ENCODE data around the gene ZHX3. TPM values are rescaled to one million over a fixed set of nuclear protein-coding genes. Genes with fewer than 3 reads are reported as not detected.

Gene ZHX3
- total and polyA plus RNA-seq, 9 of the 15 experiments (the other 6 are each of a cell fraction or from before 2014, with no cell fraction given), result 0.80 to 14.6 (median 4.9) TPM

- Histone ChIP-seq H3K4me2 (ENCODE audit: insufficient read depth, low read length) (no peak overlapping the region), H2AFZ (ENCODE audit: low read depth, low read length) (no peak overlapping the region), H3K4me1 (replicated peaks in 1 of 2; ENCODE audit: control insufficient read depth in 2 of 2, insufficient read depth in 2 of 2, low read length in 2 of 2) (no peaks in the 10 kb centered on the region), H4K20me1 (replicated peaks; ENCODE audit: control insufficient read depth, insufficient read depth, low read length) (peaks cover 3% of the 10 kb centered on the region; the same call in 1 of the 2 replicates), H3K79me2 (ENCODE audit: control insufficient read depth, insufficient read depth, low read length) (no peaks in the 10 kb centered on the region), H3K27ac (ENCODE audit: extremely low read depth, low read depth, low read length) (no peak overlapping the region), H3K27me3 (ENCODE audit: control insufficient read depth in 2 of 2, insufficient read depth in 2 of 2, low read length in 2 of 2) (no peaks in the 10 kb centered on the region), H3K36me3 (ENCODE audit: control insufficient read depth, insufficient read depth, low read length) (peaks cover 37% of the 10 kb centered on the region; the same call in 2 of the 3 replicates), H3K4me3 (no peak overlapping the region), H3K9me3 (replicated peaks; ENCODE audit: control insufficient read depth, insufficient read depth, low read depth, low read length) (no peaks in the 10 kb centered on the region), H3K9me1 (ENCODE audit: control insufficient read depth, insufficient read depth, low read length) (no peaks in the 10 kb centered on the region), H3K9ac (ENCODE audit: insufficient read depth in 1 of 2, low read depth in 2 of 2, low read length in 2 of 2) (no peak overlapping the region)
- no peak for FAIRE-seq
- intact Hi-C loops (cut with micrococcal nuclease), result no loop called here
- POLR2A ChIA-PET, result no interaction called here
- TF ChIP-seq PML (IDR thresholded peaks at IDR 0.05; ENCODE audit: low read length) (no peak), PCBP2 (IDR thresholded peaks at IDR 0.05; ENCODE audit: low read depth, low read length, poor library complexity, severe bottlenecking) (no peak), UBTF (IDR thresholded peaks at IDR 0.05; ENCODE audit: borderline replicate concordance in 1 of 2, low read depth in 2 of 2, low read length in 2 of 2) (no peak), SIRT6 (IDR thresholded peaks at IDR 0.05; ENCODE audit: low read depth, low read length) (no peak), XRCC5 (IDR thresholded peaks at IDR 0.05; ENCODE audit: low read depth, low read length) (no peak), ZNF445 (CRISPR knock-in tag; IDR thresholded peaks at IDR 0.05; ENCODE audit: low read depth) (no peak), SLC30A9 (CRISPR knock-in tag; IDR thresholded peaks at IDR 0.05) (no peak), GMEB1 (CRISPR knock-in tag; IDR thresholded peaks at IDR 0.05) (no peak), CBFA2T3 (IDR thresholded peaks at IDR 0.05) (no peak)
- TF ChIP-seq, protein P1, sequence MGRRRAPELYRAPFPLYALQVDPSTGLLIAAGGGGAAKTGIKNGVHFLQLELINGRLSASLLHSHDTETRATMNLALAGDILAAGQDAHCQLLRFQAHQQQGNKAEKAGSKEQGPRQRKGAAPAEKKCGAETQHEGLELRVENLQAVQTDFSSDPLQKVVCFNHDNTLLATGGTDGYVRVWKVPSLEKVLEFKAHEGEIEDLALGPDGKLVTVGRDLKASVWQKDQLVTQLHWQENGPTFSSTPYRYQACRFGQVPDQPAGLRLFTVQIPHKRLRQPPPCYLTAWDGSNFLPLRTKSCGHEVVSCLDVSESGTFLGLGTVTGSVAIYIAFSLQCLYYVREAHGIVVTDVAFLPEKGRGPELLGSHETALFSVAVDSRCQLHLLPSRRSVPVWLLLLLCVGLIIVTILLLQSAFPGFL (CRISPR knock-in tag; IDR thresholded peaks at IDR 0.05), result no peak
- ATAC-seq, result no peak
- in situ Hi-C loops (cut with MboI), result loop anchor here (5.0 kb wide), 1 partner anchor 164 kb away; the partner anchor contains the start of gene LPIN3
- no TSS peak for BruUV-seq (replicated peaks)
- DNase-seq (ENCODE audit: extremely low read depth in 1 of 4, low spot score in 3 of 4), result no peak
- CTCF ChIA-PET (ENCODE audit: low intra/inter-chr PET ratio), result no interaction called here
- WGBS (ENCODE audit: insufficient coverage, low coverage, missing lambda C conversion rate), result 56% methylated on average over 6 of the region's 6 CpGs
Measured at GRCh38 chr20:41178495-41178894, 139.0 kb downstream of the ZHX3 start.
